Vagina (tissue), 2 donors: ENCODE results near the gene SUPT6H. TPM values are rescaled to one million over a fixed set of nuclear protein-coding genes. Genes with fewer than 3 reads are reported as not detected.

Source experiments
- DNase-seq, 2 donors: peaks; one replicate each; pipeline ENCODE4 v3.0.0-alpha.2; 2017; ENCODE audit errors: extremely low spot score in 2 of 2
- H3K27ac ChIP-seq: fragments of 200-600 bp; sonication (generic); one replicate; pipeline ENCODE4 v1.5.1; 2019
- H3K27me3 ChIP-seq: fragments of 200-600 bp; sonication (generic); one replicate; pipeline ENCODE4 v1.5.1; 2019
- H3K36me3 ChIP-seq, 2 donors: fragments of 200-600 bp; sonication (generic); one replicate each; pipeline ENCODE4 v1.5.1; 2017 to 2019
- H3K4me1 ChIP-seq: fragments of 200-600 bp; sonication (generic); one replicate; pipeline ENCODE4 v1.5.1; 2019
- H3K4me3 ChIP-seq, 2 donors: fragments of 200-600 bp; sonication (generic); 1 replicate in 1 of 2; 2 replicates in 1 of 2; pipeline ENCODE4 v1.5.1; 2016 to 2019
- H3K9me3 ChIP-seq: fragments of 200-600 bp; sonication (generic); one replicate; pipeline ENCODE4 v1.5.1; 2019
- POLR2A ChIP-seq, 2 donors: fragments of 450-650 bp; IDR thresholded peaks; one replicate each; pipeline ENCODE4 v1.6.1; 2017; ENCODE audit warnings: antibody characterized with exemption in 2 of 2, mild to moderate bottlenecking in 2 of 2, moderate library complexity in 2 of 2
- POLR2AphosphoS5 ChIP-seq, 2 donors: sonication (generic); formaldehyde crosslinking; IDR thresholded peaks; one replicate each; pipeline ENCODE4 v1.9.0; 2017; ENCODE audit warnings: antibody characterized with exemption in 2 of 2, mild to moderate bottlenecking in 2 of 2, low read depth in 1 of 2; ENCODE audit not compliant: insufficient read depth in 1 of 2
- intact Hi-C: fragments of 100-400 bp; cut with DNase I; formaldehyde crosslinking; loops from one replicate; pipeline ENCODE4 v1.15.1; 2023
- total RNA-seq: library from RNA; depleted of rRNA; stranded (reverse); fragments of >200 nt; gene quantifications from one replicate; pipeline ENCODE4 v1.2.3, GENCODE V29; 2016
- TF ChIP-seq, protein P1 (sequence below), 3 experiments: fragments of 450-650 bp in 2 of 3; fragments of 200-600 bp in 1 of 3; sonication (generic) in 1 of 3; IDR thresholded peaks; one replicate each; pipeline ENCODE4 v1.5.1; 2017 to 2019; ENCODE audit warnings: antibody characterized with exemption in 3 of 3, mild to moderate bottlenecking in 2 of 3, moderate library complexity in 2 of 3

SUPT6H gene
- total RNA-seq, 1 donor from 2014 or later: 89.6 TPM

DNA sequence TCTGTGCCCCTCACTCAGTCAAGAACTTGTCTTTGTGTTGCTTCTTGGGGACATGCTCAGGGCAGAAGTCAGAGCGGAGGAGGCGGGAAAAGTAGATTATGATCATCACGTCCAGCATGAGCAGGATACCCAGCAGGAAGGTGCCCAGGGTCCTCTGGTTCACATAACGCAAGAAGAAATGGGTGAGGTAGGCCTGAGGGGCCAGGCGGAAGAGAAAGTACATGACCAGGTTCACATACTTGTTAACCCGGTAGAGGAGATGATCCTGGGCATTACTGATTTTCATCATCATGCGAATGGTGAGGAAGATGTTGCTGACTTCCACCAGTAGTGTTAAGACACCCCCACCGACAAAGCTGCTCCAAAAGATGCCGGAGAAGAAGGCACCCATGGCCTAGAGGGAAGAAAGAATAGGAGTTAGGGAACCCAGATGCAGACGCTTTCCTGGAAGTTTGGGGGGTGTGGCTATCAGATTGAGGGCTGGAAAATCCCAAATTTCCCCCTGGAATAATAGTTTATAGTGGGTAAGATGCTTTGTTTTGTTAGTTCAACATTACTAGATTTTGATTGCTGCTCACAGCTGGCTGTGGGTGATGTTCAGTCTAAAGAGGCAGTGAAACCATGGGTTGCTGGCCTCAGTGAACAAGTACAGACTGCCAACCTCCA is 62.6 kb downstream of the SUPT6H start:
- intact Hi-C loops: no loop called here
- no peak for DNase-seq
- no peak for TF ChIP-seq POLR2AphosphoS5 (IDR thresholded peaks at IDR 0.05; ENCODE audit: insufficient read depth in 1 of 2, low read depth in 1 of 2)
- no peak for TF ChIP-seq POLR2A (IDR thresholded peaks at IDR 0.05)
- TF ChIP-seq, protein P1, sequence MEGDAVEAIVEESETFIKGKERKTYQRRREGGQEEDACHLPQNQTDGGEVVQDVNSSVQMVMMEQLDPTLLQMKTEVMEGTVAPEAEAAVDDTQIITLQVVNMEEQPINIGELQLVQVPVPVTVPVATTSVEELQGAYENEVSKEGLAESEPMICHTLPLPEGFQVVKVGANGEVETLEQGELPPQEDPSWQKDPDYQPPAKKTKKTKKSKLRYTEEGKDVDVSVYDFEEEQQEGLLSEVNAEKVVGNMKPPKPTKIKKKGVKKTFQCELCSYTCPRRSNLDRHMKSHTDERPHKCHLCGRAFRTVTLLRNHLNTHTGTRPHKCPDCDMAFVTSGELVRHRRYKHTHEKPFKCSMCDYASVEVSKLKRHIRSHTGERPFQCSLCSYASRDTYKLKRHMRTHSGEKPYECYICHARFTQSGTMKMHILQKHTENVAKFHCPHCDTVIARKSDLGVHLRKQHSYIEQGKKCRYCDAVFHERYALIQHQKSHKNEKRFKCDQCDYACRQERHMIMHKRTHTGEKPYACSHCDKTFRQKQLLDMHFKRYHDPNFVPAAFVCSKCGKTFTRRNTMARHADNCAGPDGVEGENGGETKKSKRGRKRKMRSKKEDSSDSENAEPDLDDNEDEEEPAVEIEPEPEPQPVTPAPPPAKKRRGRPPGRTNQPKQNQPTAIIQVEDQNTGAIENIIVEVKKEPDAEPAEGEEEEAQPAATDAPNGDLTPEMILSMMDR (IDR thresholded peaks at IDR 0.05): no peak
- Histone ChIP-seq H3K27ac (no peak overlapping the region), H3K4me3 (no peak overlapping the region), H3K4me1 (peaks cover 48% of the 10 kb centered on the region), H3K36me3 (peaks cover 0 to 31% of the 10 kb centered on the region in 2 donors), H3K27me3 (no peaks in the 10 kb centered on the region), H3K9me3 (no peaks in the 10 kb centered on the region)

- no peaks in the 10 kb centered on the region for H3K9me3 ChIP-seq
- intact Hi-C loops: no loop called here
- H3K36me3 ChIP-seq: peaks cover 0 to 31% of the 10 kb centered on the region in 2 donors
- no peak for DNase-seq
- no peaks in the 10 kb centered on the region for H3K27me3 ChIP-seq
- peaks cover 46% of the 10 kb centered on the region for H3K4me1 ChIP-seq
- H3K4me3 ChIP-seq: peak overlapping the region; percentile 55 to 62
- TF ChIP-seq, protein P1 (IDR thresholded peaks at IDR 0.05): no peak
- TF ChIP-seq POLR2A (IDR thresholded peaks at IDR 0.05): no peak
- no peak for TF ChIP-seq POLR2AphosphoS5 (IDR thresholded peaks at IDR 0.05; ENCODE audit: insufficient read depth in 1 of 2, low read depth in 1 of 2)
- peak overlapping the region; percentile 98 for H3K27ac ChIP-seq
Measured at GRCh38 chr17:28725166-28725659, 63.2 kb downstream of the SUPT6H start.

DNA sequence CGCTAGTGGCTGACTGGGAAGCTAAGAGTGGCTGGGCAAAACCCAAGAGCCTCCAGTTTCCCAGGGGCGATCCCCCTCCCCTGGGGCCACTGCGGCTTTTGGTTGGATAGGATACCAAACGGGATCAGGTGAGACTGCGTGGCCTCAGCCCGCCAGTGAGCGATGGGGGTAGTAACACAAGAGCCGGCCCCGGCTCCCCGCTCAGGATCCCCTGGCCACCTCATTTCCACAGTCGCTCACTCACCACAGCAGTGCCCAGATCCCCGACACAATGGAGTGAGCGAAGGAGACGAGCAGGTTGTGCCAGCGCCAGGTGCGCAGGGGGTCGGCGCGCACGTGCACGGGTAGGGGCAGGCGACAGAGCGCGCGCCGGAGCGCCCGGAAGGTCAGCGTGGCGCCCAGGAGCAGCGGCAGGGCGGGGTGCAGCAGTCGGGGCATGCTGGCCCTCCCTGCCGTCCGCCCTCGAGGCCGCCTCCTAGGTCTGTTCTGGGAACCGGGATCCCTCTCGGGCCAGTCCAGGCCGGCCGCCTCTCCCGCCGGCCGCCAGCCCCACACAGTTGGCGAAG is 63.7 kb downstream of the SUPT6H start:
- H3K4me3 ChIP-seq: peak overlapping the region; percentile 55 to 62
- H3K36me3 ChIP-seq: peaks cover 0 to 31% of the 10 kb centered on the region in 2 donors
- peak overlapping the region; percentile 98 for H3K27ac ChIP-seq
- no peaks in the 10 kb centered on the region for H3K9me3 ChIP-seq
- H3K27me3 ChIP-seq: no peaks in the 10 kb centered on the region
- TF ChIP-seq, protein P1 (IDR thresholded peaks at IDR 0.05): no peak
- TF ChIP-seq POLR2AphosphoS5 (IDR thresholded peaks at IDR 0.05; ENCODE audit: insufficient read depth in 1 of 2, low read depth in 1 of 2): peak in 1 of 2 donors; percentile 36
- DNase-seq: no peak
- intact Hi-C loops: no loop called here
- peaks cover 41% of the 10 kb centered on the region for H3K4me1 ChIP-seq

DNA sequence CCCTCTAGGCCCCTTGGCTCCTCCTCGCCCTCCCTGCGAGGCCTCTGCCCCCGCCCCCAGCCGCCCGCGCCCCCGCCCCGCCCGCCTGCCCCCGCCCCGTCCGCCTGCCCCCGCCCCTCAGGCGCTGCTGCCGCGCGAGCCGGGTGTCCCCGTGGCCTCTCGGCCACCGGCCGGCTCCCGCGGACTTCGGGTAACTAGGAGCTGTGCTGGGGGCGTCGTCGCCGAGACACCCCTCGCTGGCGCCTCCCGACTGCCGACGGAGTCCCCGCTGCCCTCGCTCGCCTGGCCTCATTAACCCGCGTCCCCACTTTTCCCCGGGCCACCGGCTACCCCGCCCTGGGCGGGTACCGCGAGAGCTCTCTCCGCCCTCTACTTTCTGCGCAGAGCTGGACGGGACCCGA is 64.2 kb downstream of the SUPT6H start, which contains the start of gene TLCD1:
Gene TLCD1, minus strand, starts transcription at position 8 of the 401 bp plus-strand sequence. CDS start 136 bp downstream, outside the sequence.
- Histone ChIP-seq H3K36me3 (peaks cover 0 to 30% of the 10 kb centered on the region in 2 donors), H3K4me3 (peak within 1 kb of the TSS; percentile 55 to 62), H3K4me1 (peaks cover 36% of the 10 kb centered on the region), H3K27me3 (no peaks in the 10 kb centered on the region), H3K27ac (peak within 1 kb of the TSS; percentile 98), H3K9me3 (no peaks in the 10 kb centered on the region)
- intact Hi-C loops: no loop called here
- DNase-seq: no peak
- no peak for TF ChIP-seq POLR2AphosphoS5 (IDR thresholded peaks at IDR 0.05; ENCODE audit: insufficient read depth in 1 of 2, low read depth in 1 of 2)

DNA sequence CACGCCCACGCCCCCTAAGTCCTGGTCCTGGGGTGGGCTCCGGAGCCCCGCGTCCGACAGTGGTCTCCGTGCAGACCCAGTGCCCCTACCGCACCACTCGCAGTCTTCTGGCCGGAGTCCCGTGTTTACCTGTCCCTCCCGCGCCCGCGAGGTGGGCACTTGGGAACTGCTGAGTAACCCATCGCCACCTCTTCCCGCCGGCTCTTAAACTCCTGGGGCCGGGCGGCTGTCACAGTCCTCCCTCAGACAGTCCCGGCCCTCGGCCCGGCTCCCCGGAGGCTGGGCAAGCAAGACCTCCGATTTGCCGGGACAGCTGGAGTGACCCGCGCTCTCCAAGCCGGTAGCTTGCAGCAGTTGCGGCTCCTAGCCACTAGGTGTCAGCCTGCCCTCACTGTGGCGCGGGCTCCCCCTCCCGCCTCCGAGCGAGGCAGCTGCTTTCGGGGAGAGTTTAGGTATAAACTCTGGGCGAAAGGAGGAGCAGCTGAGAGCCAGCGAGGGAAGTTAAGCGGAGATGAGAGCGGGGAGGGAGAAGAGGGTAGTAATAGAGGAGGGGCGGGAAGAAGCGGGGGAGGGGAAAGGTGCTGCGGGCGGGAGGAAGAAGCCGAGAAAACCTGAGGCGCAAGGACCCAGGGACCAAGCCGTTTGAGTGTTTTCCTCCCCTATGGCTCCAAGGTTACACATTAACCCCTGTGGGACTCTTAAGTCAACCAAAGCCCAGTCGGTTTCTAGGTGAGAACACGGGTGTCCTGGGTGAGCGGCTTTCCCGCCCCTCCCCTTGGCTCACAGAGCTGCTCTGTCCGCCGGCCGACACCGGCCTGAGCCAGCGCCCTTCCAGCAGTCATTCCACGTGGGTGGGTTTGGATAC is 64.9 kb downstream of the SUPT6H start:
- TF ChIP-seq POLR2AphosphoS5 (IDR thresholded peaks at IDR 0.05; ENCODE audit: insufficient read depth in 1 of 2, low read depth in 1 of 2) (peak; percentile 78 to 81), POLR2A (IDR thresholded peaks at IDR 0.05) (no peak)
- TF ChIP-seq, protein P1 (IDR thresholded peaks at IDR 0.05): peak; percentile 96 to 99 (median 98)
- Histone ChIP-seq H3K27ac (peak overlapping the region; percentile 98), H3K4me1 (peaks cover 30% of the 10 kb centered on the region), H3K4me3 (peak overlapping the region; percentile 55 to 62), H3K27me3 (no peaks in the 10 kb centered on the region), H3K9me3 (no peaks in the 10 kb centered on the region), H3K36me3 (peaks cover 0 to 24% of the 10 kb centered on the region in 2 donors)
- intact Hi-C loops: no loop called here
- no peak for DNase-seq
